GM19463 (cell line): ENCODE results near the gene MTRFR.
A peak's percentile ranks its signal among the peaks of the same experiment; 100 is the strongest.

Source experiments
- ATAC-seq: cut with Tn5 transposase; IDR thresholded peaks from one replicate; pipeline ENCODE4 v1.9.1; 2021; ENCODE audit warnings: mild to moderate bottlenecking, moderate library complexity; ENCODE audit not compliant: unreplicated experiment

Gene MTRFR

GRCh38 chr12:123269896-123270213 lies 36.6 kb downstream of the MTRFR start:
- ATAC-seq: no peak

DNA sequence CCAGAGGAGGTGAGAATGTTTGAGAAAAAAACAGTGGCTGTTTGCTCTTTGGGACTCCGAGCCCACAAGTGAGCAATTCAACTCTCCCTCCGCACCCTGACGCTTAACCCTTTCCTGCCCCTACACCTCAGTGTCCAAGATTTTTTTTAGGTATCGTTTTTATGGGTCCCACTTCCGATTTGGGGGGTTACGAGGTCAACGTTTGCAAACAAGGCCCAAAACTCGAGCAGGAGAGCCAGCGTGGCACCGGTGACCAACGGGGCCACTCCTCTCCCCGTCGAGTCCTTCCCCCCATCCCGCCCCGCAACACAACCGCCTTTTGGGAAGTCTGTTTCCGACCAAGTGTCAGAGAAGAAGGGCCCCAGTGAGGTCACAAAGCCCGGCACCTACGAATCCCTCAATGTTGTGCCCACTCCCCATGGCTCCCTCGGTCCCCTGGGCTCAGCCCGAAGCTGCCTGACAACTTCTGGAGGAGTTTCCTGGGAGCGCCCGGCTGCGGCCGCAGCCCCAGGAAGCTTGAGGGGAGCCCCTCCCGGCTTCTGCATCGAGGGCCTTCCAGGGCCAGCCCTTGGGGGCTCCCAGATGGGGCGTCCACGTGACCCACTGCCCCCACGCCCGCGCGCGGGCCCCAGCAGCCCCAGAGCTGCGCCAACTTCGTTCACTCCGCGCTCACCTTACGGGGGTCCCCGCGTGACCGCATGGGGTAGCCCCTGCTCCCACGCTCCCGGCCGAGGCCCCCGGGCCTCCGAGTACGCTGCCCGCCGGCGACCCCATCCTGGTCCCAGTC lies 37.2 kb downstream of the MTRFR start:
- ATAC-seq: peak; percentile 18

DNA sequence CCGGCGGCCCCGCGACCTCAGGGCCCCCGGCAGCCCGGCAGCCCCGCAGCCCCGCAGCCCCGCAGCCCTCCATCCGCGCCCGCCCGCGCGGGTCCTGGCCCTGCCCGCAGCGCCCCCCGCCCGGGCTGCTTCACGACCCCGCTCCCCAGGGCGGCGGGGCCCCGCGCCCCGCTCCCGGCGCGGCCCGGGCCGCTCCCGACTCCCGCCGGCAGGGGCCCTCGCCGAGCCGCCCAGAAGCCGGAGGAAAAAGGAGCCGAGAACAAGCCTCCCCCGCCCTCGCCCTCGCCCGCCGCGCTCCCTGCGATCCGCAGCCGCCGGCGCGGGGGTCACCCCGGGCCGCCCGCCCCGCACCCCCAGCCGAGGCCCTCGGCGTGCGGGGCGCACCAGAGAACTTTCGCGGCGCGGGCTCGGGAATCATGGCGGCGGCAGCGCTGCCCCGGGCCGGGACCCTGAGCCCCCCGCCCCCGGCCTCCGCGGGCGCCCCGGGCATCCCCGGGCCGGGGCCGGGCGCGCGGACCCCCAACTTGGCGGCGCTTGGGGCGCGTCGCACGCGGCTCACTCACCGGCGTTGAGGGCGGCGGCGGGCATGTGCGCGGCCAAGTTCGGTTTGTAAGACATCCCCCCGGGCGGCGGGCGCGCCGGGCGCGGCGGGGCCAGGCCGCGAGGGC lies 37.9 kb downstream of the MTRFR start:
- ATAC-seq: peak; percentile 70

DNA sequence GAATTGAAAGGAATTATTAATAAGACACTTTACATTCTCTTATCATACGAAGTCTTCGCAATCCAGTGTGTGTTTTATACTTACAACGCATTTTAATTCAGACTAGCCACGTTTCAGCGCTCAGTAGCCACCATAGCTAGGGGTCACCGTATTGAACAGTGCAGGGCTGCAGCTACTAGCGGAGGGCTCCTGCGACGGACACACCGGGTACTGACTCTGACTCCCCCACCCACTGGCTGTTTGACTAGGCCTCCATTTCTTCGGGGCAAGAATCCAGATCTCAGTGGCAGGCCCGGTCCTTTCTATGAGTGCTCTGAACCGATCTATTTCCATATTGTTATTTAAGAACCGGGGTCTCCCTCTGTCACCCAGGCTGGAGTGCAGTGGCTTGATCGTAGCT lies 39.9 kb downstream of the MTRFR start:
- ATAC-seq: no peak

GRCh38 chr12:123278101-123278627 lies 44.9 kb downstream of the MTRFR start:
- peak; percentile 62 for ATAC-seq

DNA sequence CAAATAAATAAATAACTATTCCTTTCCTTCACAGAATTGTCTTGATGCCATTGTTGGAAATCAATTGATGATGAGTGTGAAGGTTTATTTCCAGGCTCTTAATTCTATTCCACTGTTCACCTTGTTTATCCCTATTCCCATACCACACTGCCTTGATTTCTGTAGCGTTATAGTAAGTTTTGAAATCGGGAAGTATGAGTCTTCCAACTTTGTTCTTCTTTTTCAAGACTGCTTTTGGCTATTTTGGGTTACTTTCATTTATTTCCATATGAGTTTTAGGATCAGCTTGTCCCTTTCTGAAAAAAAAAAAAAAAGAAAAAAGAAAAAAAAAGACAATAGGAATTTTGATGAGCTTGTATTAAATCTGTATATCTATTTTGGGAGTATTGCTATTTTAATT lies 47.7 kb downstream of the MTRFR start:
- ATAC-seq: no peak

DNA sequence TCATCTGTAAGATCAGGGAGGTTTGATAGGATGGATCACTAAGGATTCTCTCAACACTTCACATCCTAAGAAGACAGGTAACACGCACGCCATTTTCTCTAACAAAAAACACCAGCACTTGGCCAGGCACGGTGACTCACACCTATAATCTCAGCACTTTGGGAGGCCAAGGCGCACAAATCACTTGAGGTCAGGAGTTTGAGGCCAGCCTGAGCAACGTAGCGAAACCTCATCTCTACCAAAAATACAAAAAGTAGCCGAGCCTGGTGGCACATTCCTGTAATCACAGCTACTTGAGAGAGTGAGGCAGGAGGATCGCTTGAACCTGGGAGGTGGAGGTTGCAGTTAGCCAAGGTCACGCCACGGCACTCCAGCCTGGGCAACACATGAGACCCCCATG lies 48.9 kb downstream of the MTRFR start:
- ATAC-seq: no peak

- ATAC-seq: no peak
Measured at GRCh38 chr12:123283461-123283860, 50.2 kb downstream of the MTRFR start.

DNA sequence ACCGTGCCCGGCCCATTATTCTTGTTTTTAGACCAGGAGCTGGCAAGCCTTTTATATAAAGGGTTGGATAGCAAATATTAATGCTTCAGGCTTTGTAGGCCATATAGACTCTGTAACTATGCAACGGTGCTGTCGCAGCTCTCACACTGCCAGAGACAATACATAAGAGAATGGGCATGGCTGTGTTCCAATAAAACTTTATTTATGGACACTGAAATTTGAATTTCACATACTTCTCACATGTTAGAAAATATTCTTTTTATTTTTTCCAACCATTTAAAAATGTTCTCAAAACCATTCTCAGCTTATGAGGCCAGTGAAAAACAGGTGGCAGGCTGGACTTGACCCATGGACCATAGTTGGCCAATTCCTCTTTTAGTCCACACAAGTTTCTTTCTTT lies 51.4 kb downstream of the MTRFR start:
- no peak for ATAC-seq

DNA sequence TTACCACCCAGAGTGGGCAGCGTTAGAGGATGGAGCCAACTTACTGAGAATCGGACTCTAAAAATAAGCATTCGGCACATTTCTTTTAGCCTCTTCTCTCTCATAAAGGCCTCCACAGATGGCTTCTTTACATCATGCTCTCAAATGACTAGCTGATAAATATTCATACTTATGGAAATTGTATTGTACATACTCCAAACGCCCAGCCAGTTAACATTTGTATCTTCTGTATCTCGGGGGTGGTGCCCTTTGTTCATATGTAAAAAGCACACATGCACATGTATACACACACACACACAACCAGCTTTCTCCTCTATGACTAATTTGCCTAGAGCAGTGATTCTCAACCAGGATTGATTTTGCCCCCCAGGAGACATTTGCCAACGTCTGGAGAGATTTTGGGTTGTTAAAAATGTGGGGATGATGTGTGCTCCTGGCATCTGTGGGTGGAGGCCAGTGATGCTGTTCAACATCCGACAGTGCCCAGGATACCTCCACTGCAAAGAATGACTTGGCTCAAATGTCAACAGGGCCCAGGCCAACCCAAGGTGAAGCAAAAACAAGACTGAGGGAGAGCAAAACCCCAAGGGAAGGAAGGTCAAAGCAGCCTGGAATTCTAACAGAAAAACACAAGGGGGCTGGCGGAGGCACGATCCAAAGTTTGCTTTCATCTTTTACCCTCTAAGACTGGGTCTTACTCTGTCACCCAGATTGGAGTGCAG lies 53.6 kb downstream of the MTRFR start:
- no peak for ATAC-seq

- ATAC-seq: no peak
Measured at GRCh38 chr12:123288751-123289346, 55.6 kb downstream of the MTRFR start.

- no peak for ATAC-seq
Measured at GRCh38 chr12:123289911-123290310, 56.7 kb downstream of the MTRFR start.

GRCh38 chr12:123293178-123293760 lies 60.0 kb downstream of the MTRFR start:
- no peak for ATAC-seq

GRCh38 chr12:123305136-123305535 lies 71.9 kb downstream of the MTRFR start:
- no peak for ATAC-seq

DNA sequence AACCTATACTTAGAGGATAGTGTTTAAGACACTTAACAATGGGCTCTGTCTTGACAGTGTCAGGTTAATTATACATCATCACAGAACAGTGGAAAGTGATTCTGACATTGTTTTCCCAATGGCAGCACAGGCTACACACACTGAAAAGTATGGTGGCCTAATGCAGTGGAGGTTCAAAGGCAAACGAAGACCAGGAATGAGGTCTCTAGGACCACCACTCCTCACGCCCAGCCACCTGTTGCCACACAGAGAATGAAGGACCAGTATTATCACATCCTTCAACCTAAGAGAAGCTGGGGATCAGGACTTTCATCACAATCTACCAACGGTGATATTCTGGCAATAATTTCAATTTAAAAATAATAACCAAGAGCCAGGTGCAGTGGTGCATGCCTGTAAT lies 73.0 kb downstream of the MTRFR start:
- no peak for ATAC-seq
